Calu3 (cell line): Measurements from ENCODE around the gene CDH13. TPM values are rescaled to one million over a fixed set of nuclear protein-coding genes. Genes with fewer than 3 reads are reported as not detected.

ENCODE experiments used
- BruUV-seq: library from RNA; stranded (reverse); fragments of 400-500 nt; replicated peaks from 2 replicates; lab custom pipeline; 2021; lab: Mats Ljungman, UMichigan
- CTCF ChIA-PET: fragments of 300-600 bp; sonication (Branson Sonifier 250); formaldehyde crosslinking; loops from one replicate; lab custom pipeline; 2022; ENCODE audit warnings: antibody characterized with exemption; lab: Charles Lee
- DNase-seq: peaks from one replicate; pipeline ENCODE4 v3.0.0; 2022
- H3K27ac Mint-ChIP-seq: one replicate; pipeline ENCODE4 v1.8.0; 2022; ENCODE audit warnings: mixed read lengths; ENCODE audit not compliant: unreplicated experiment
- H3K27me3 Mint-ChIP-seq: one replicate; pipeline ENCODE4 v1.8.0; 2022; ENCODE audit warnings: mixed read lengths; ENCODE audit not compliant: unreplicated experiment
- H3K36me3 Mint-ChIP-seq: one replicate; pipeline ENCODE4 v1.8.0; 2022; ENCODE audit warnings: mild to moderate bottlenecking, moderate library complexity, mixed read lengths; ENCODE audit not compliant: insufficient read depth, unreplicated experiment
- H3K4me1 Mint-ChIP-seq: one replicate; pipeline ENCODE4 v1.8.0; 2022; ENCODE audit warnings: mild to moderate bottlenecking, low read depth, mixed read lengths; ENCODE audit not compliant: unreplicated experiment
- H3K4me3 Mint-ChIP-seq: one replicate; pipeline ENCODE4 v1.8.0; 2022; ENCODE audit warnings: mild to moderate bottlenecking, low read depth, moderate library complexity, mixed read lengths; ENCODE audit not compliant: unreplicated experiment
- H3K9me3 Mint-ChIP-seq: one replicate; pipeline ENCODE4 v1.8.0; 2022; ENCODE audit warnings: low read depth, mixed read lengths; ENCODE audit not compliant: unreplicated experiment
- intact Hi-C: fragments of 100-400 bp; cut with micrococcal nuclease; formaldehyde crosslinking; loops from one replicate; pipeline ENCODE4 v1.10.0; 2022; ENCODE audit not compliant: unreplicated experiment
- total RNA-seq: library from RNA; stranded (reverse); gene quantifications from 2 replicates; pipeline ENCODE4 v1.2.3, GENCODE V29; 2022
- TF ChIP-seq, protein P1 (sequence below): fragments of 200-600 bp; IDR thresholded peaks from one replicate; pipeline ENCODE4 v1.8.0; 2022; ENCODE audit warnings: antibody characterized with exemption; ENCODE audit not compliant: unreplicated experiment

CDH13 gene
- total RNA-seq, 1 experiment from 2014 or later: not detected

DNA sequence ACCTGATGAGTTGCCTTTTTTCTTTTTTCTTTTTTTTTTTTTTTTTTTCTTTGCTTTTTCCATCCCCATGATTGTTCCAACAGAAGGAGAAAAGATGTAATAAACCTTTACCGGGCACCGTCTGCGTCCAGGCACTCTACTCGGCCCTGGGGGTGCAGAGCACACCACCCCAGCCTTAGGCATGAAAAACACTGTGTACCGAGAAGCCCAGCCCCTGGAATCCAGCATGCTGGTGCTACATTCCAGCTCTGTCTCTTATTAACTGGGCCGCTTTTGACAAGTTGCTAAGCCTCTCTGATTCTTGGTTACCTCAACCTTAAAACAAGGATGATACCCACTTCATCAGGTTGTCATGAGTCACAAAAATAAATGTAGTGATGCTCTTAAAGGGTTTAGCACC lies 1117.0 kb downstream of the CDH13 start:
- DNase-seq: no peak
- CTCF ChIA-PET: no interaction called here
- Mint-ChIP-seq H3K27me3 (peaks cover 58% of the 10 kb centered on the region), H3K9me3 (no peaks in the 10 kb centered on the region), H3K36me3 (no peaks in the 10 kb centered on the region), H3K4me3 (no peak overlapping the region), H3K27ac (no peak overlapping the region), H3K4me1 (no peaks in the 10 kb centered on the region)
- TF ChIP-seq, protein P1, sequence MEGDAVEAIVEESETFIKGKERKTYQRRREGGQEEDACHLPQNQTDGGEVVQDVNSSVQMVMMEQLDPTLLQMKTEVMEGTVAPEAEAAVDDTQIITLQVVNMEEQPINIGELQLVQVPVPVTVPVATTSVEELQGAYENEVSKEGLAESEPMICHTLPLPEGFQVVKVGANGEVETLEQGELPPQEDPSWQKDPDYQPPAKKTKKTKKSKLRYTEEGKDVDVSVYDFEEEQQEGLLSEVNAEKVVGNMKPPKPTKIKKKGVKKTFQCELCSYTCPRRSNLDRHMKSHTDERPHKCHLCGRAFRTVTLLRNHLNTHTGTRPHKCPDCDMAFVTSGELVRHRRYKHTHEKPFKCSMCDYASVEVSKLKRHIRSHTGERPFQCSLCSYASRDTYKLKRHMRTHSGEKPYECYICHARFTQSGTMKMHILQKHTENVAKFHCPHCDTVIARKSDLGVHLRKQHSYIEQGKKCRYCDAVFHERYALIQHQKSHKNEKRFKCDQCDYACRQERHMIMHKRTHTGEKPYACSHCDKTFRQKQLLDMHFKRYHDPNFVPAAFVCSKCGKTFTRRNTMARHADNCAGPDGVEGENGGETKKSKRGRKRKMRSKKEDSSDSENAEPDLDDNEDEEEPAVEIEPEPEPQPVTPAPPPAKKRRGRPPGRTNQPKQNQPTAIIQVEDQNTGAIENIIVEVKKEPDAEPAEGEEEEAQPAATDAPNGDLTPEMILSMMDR: no peak
- BruUV-seq: no TSS peak
- intact Hi-C loops: no loop called here

DNA sequence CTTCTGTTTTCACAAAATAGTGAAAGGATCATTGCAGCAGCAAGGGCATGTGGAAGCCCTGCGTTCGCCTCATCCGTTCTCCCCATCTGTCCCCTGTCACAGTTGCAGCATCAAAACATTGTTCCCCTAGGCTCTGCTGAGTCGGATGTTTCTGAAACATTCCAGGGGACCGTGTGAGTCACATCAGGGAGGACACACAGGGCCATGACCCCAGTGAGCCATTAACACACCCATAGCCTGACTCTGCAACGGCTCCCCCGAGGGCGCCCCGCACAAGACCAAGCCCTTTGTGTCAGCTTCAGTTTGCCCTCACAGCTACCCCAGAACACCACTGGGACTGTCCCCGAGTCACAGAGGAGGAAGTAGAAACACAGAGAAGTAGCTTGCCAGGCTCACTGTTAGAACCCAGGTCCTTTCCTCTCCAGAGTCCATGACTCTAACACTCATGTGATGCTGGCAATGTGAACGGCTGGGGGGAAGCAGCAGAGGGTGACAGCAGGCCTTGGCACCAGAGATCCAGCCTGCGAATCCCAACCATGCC lies 1117.7 kb downstream of the CDH13 start:
- Mint-ChIP-seq H3K9me3 (no peaks in the 10 kb centered on the region), H3K27ac (no peak overlapping the region), H3K4me3 (no peak overlapping the region), H3K36me3 (no peaks in the 10 kb centered on the region), H3K27me3 (peaks cover 63% of the 10 kb centered on the region), H3K4me1 (no peaks in the 10 kb centered on the region)
- no TSS peak for BruUV-seq
- intact Hi-C loops: no loop called here
- TF ChIP-seq, protein P1: no peak
- peak; percentile 7 for DNase-seq
- CTCF ChIA-PET: no interaction called here

DNA sequence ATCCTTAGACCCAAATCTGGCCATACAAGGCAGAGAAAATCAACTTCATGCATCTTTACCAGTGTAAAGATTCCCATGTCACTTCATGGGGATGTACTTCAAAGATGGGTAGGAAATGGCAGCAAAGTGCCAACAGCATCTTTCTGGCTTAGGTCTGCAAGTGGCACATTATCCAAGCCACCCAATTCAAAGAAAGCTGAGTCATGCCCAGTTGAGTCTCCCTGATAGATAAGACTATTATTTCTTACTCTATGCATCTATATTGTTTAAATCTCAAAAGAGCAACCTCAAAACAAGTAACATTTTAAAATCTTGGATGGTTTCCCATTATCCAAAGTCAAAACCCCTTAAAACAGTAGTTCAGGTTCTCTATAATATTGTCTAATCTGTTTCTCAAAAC lies 1119.8 kb downstream of the CDH13 start:
- intact Hi-C loops: no loop called here
- Mint-ChIP-seq H3K27me3 (peaks cover 61% of the 10 kb centered on the region), H3K4me3 (no peak overlapping the region), H3K9me3 (no peaks in the 10 kb centered on the region), H3K4me1 (no peaks in the 10 kb centered on the region), H3K36me3 (no peaks in the 10 kb centered on the region), H3K27ac (no peak overlapping the region)
- CTCF ChIA-PET: no interaction called here
- BruUV-seq: no TSS peak
- no peak for DNase-seq
- TF ChIP-seq, protein P1: no peak

DNA sequence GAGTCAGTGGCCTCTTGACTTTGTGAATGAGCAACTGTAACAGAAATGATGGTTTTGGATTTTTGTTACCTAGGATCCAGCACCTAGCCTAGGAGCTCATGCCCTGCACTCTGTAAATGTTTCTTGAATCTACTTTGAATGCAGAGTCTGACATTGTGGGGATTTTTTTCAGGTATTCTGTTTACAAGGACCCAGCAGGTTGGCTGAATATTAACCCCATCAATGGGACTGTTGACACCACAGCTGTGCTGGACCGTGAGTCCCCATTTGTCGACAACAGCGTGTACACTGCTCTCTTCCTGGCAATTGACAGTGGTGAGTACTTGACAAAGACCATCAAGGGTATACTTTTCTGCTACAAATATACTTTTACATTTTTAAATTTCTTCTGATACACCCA lies 1121.2 kb downstream of the CDH13 start:
- TF ChIP-seq, protein P1: no peak
- peaks cover 60% of the 10 kb centered on the region for H3K27me3 Mint-ChIP-seq
- no peaks in the 10 kb centered on the region for H3K9me3 Mint-ChIP-seq
- DNase-seq: no peak
- BruUV-seq: no TSS peak
- intact Hi-C loops: no loop called here
- H3K36me3 Mint-ChIP-seq: no peaks in the 10 kb centered on the region
- no peaks in the 10 kb centered on the region for H3K4me1 Mint-ChIP-seq
- no peak overlapping the region for H3K27ac Mint-ChIP-seq
- CTCF ChIA-PET: no interaction called here
- no peak overlapping the region for H3K4me3 Mint-ChIP-seq
